SU-DHL-6 (cell line): ENCODE data around the gene SMTN.

Source experiments
- H2AFZ ChIP-seq: fragments of 200-600 bp; sonication (generic); 2 replicates; pipeline ENCODE4 v1.6.1; 2014; ENCODE audit warnings: low read depth, mild to moderate bottlenecking, moderate library complexity, mixed read lengths, antibody characterized with exemption, low read length; ENCODE audit not compliant: severe bottlenecking
- H3F3A ChIP-seq: fragments of 200-600 bp; shearing (Covaris generic); 2 replicates; pipeline ENCODE4 v1.6.0; 2016; ENCODE audit warnings: antibody characterized with exemption, mild to moderate bottlenecking; ENCODE audit not compliant: insufficient read depth
- H3K27ac ChIP-seq: fragments of 200-600 bp; sonication (generic); 2 replicates; pipeline ENCODE4 v1.5.1; 2016; ENCODE audit warnings: low read depth, mild to moderate bottlenecking, low read length, moderate library complexity, mixed read lengths
- H3K27me3 ChIP-seq: fragments of 200-600 bp; sonication (generic), shearing (Covaris generic); 2 replicates; pipeline ENCODE4 v1.6.0; 2014; ENCODE audit warnings: mild to moderate bottlenecking, low read length
- H3K36me3 ChIP-seq: fragments of 200-600 bp; sonication (generic); 2 replicates; pipeline ENCODE4 v1.6.1; 2014; ENCODE audit warnings: mild to moderate bottlenecking, low read length, mixed read lengths
- H3K4me2 ChIP-seq: fragments of 300-600, 200-600 bp; shearing (Covaris generic), sonication (generic); 2 replicates; pipeline ENCODE4 v1.6.0; 2014; ENCODE audit warnings: low read length, low read depth, mild to moderate bottlenecking; ENCODE audit not compliant: poor library complexity, severe bottlenecking
- H3K4me3 ChIP-seq: fragments of 200-600 bp; sonication (generic); 2 replicates; pipeline ENCODE4 v1.5.1; 2014; ENCODE audit warnings: antibody characterized with exemption, low read length, mild to moderate bottlenecking, mixed read lengths; ENCODE audit not compliant: insufficient read depth, poor library complexity, severe bottlenecking
- H3K79me2 ChIP-seq: fragments of 200-600 bp; sonication (generic); 2 replicates; pipeline ENCODE4 v1.6.1; 2014; ENCODE audit warnings: mild to moderate bottlenecking, low read length, moderate library complexity; ENCODE audit not compliant: insufficient read depth
- H3K9ac ChIP-seq: fragments of 200-600 bp; sonication (generic); 2 replicates; pipeline ENCODE4 v1.7.0; 2014; ENCODE audit warnings: mild to moderate bottlenecking, low read length
- H3K9me2 ChIP-seq: fragments of 200-600 bp; sonication (generic); replicated peaks from 2 replicates; pipeline ENCODE4 v1.6.1; 2014; ENCODE audit warnings: low read length; ENCODE audit not compliant: insufficient read depth
- H3K9me3 ChIP-seq: fragments of 200-600 bp; sonication (generic); 2 replicates; pipeline ENCODE4 v1.6.1; 2014; ENCODE audit warnings: low read length, mixed read lengths; ENCODE audit not compliant: insufficient read depth
- H4K20me1 ChIP-seq: fragments of 200-600 bp; sonication (generic); 2 replicates; pipeline ENCODE4 v1.6.1; 2014; ENCODE audit warnings: low read depth, mild to moderate bottlenecking, antibody characterized with exemption, low read length, moderate library complexity, mixed read lengths
- CTCF ChIP-seq: fragments of 200-600 bp; sonication (generic); IDR thresholded peaks from one replicate; pipeline ENCODE4 v1.5.1; 2017; ENCODE audit warnings: antibody characterized with exemption, mild to moderate bottlenecking, low read length, moderate library complexity; ENCODE audit not compliant: insufficient read depth, poor library complexity, severe bottlenecking
- EZH2phosphoT487 ChIP-seq: fragments of 200-600 bp; sonication (generic), shearing (Covaris generic); conservative IDR thresholded peaks from 2 replicates; pipeline ENCODE4 v1.6.1; 2018; ENCODE audit warnings: mild to moderate bottlenecking, antibody characterized with exemption, low read length, moderate library complexity, mixed read lengths

Gene SMTN

DNA sequence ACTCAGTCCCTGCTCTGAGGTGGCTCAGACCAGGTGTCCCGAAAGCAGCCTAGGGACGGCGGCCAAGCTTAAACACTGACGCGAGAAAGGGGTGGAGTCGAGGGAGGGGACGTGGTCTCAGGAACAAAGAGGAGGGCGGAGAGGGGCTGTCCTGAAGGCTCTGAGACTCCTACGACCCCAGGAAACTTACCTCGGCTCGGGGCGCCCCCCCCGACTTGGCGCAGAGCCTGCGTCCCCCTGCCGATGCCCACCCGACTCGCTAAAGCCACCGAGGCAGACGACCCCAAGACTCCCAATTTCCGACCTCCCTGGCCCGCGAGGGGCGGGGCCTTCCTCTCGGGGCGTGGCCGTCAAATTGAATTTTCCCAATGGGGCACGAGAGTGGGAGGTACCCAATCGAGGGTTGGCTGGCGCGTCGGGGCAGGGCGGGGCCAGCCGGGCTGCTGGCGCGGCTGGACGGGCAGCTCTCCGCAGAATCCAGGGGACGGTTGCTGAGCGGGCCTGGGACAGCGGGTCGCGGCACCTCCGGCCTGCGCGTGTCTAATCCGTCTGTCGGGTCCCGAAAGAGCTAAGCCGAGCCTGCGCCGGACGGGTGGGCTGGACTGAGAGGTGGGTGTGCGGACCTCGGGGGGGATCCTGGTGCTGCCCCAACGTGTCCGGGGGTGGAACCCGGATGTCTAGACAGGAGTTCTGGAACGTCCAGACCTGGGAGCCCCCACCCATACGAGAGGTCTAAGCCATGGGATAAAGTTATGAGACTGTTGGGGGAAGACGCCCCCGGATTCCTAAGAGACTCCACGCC, at the start of gene SMTN:
Gene SMTN, plus strand, starts transcription at position 471 of the 802 bp plus-strand sequence. CDS start 1,941 bp downstream, outside the sequence.
- no peaks in the 10 kb centered on the region for H3K9me2 ChIP-seq
- H3K36me3 ChIP-seq = no peaks in the 10 kb centered on the region
- no peaks in the 10 kb centered on the region for H3K79me2 ChIP-seq
- peaks cover 12% of the 10 kb centered on the region; the same call in 1 of the 2 replicates for H3F3A ChIP-seq
- H2AFZ ChIP-seq = peak within 1 kb of the TSS; percentile 86
- peak within 1 kb of the TSS; percentile 83 for H3K4me2 ChIP-seq
- H3K9me3 ChIP-seq = no peaks in the 10 kb centered on the region
- H4K20me1 ChIP-seq = no peaks in the 10 kb centered on the region
- TF ChIP-seq EZH2phosphoT487 (no peak), CTCF (no peak)
- peak within 1 kb of the TSS; percentile 62 for H3K4me3 ChIP-seq
- H3K27me3 ChIP-seq = no peaks in the 10 kb centered on the region
- no peak within 1 kb of the TSS; the same call in 1 of the 2 replicates for H3K27ac ChIP-seq
- peak within 1 kb of the TSS; percentile 78 for H3K9ac ChIP-seq

- no peaks in the 10 kb centered on the region for H3K9me3 ChIP-seq
- H3K36me3 ChIP-seq = no peaks in the 10 kb centered on the region
- no peak overlapping the region for H3K4me3 ChIP-seq
- no peak overlapping the region for H3K9ac ChIP-seq
- no peaks in the 10 kb centered on the region for H3K9me2 ChIP-seq
- no peaks in the 10 kb centered on the region for H3K27me3 ChIP-seq
- no peaks in the 10 kb centered on the region for H4K20me1 ChIP-seq
- H3K4me2 ChIP-seq = no peak overlapping the region
- H2AFZ ChIP-seq = no peak overlapping the region
- no peak overlapping the region for H3K27ac ChIP-seq
- TF ChIP-seq EZH2phosphoT487 (no peak), CTCF (no peak)
- no peaks in the 10 kb centered on the region for H3F3A ChIP-seq
- no peaks in the 10 kb centered on the region for H3K79me2 ChIP-seq
These were observed 44.2 kb upstream of the SMTN start for GRCh38 chr22:31036671-31037550.

DNA sequence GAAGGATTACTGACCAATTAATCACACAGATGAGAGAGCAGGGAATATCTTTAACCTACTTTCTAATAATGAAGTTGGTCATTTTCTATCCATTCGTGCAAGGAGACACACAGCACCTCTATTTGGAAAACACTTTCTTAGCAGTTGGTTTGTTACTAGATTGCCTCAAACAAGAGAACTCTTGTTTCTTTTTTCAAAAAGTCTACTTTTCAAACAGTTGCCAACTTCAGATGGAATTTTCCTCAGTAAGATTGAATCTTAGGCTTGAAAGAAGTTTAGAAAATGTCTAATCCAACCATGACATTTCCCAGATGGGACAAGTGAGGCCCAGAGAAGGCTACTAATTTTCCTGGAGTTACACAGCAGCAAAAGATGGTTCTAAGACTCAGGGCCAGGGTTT, 42.4 kb upstream of the SMTN start:
- no peak overlapping the region for H3K27ac ChIP-seq
- no peak overlapping the region for H2AFZ ChIP-seq
- no peaks in the 10 kb centered on the region for H3F3A ChIP-seq
- H3K79me2 ChIP-seq = no peaks in the 10 kb centered on the region
- H3K4me3 ChIP-seq = no peak overlapping the region
- H3K9ac ChIP-seq = no peak overlapping the region
- H4K20me1 ChIP-seq = no peaks in the 10 kb centered on the region
- no peaks in the 10 kb centered on the region for H3K27me3 ChIP-seq
- no peaks in the 10 kb centered on the region for H3K9me2 ChIP-seq
- no peak overlapping the region for H3K4me2 ChIP-seq
- H3K9me3 ChIP-seq = no peaks in the 10 kb centered on the region
- no peaks in the 10 kb centered on the region for H3K36me3 ChIP-seq
- TF ChIP-seq EZH2phosphoT487 (no peak), CTCF (no peak)
